Neural cell (in vitro differentiated cells): ENCODE data around the gene RHBDF2. TPM values are rescaled to one million over a fixed set of nuclear protein-coding genes. Genes with fewer than 3 reads are reported as not detected.
"Not testable (repeated sequence)": the region's sequence is repeated elsewhere in the genome, so short reads cannot be mapped to it uniquely, and the experiment has no call there.

Experiments used
- H2AFZ ChIP-seq: fragments of 200-600, 300-800 bp; sonication (generic), shearing (Covaris generic); 2 replicates; pipeline ENCODE4 v1.6.0; 2014; ENCODE audit warnings: low read depth, mild to moderate bottlenecking, antibody characterized with exemption, low read length, moderate library complexity
- H3F3A ChIP-seq: fragments of 200-600 bp; shearing (Covaris generic); 2 replicates; pipeline ENCODE4 v1.6.1; 2016; ENCODE audit warnings: mild to moderate bottlenecking, moderate library complexity, mixed read lengths, antibody characterized with exemption, low read length; ENCODE audit not compliant: insufficient read depth, poor library complexity, severe bottlenecking
- H3K27ac ChIP-seq: fragments of 200-600, 300-800 bp; sonication (generic), shearing (Covaris generic); 2 replicates; pipeline ENCODE4 v1.5.1; 2014; ENCODE audit warnings: mild to moderate bottlenecking, low read length, moderate library complexity
- H3K27me3 ChIP-seq: fragments of 300-800, 200-600 bp; sonication (generic), shearing (Covaris generic); 2 replicates; pipeline ENCODE4 v1.6.0; 2014; ENCODE audit warnings: mild to moderate bottlenecking, low read depth, low read length, moderate library complexity; ENCODE audit not compliant: insufficient read depth
- H3K36me3 ChIP-seq: fragments of 300-800, 200-600 bp; sonication (generic), shearing (Covaris generic); 2 replicates; pipeline ENCODE4 v1.5.1; 2014; ENCODE audit warnings: mild to moderate bottlenecking, antibody characterized with exemption, low read length, moderate library complexity; ENCODE audit not compliant: insufficient read depth
- H3K4me2 ChIP-seq: fragments of 300-800, 200-600 bp; sonication (generic), shearing (Covaris generic); 2 replicates; pipeline ENCODE4 v1.6.0; 2014; ENCODE audit warnings: mild to moderate bottlenecking, low read length
- H3K4me3 ChIP-seq: fragments of 300-800, 200-600 bp; sonication (generic), shearing (Covaris generic); 2 replicates; pipeline ENCODE4 v1.5.1; 2014; ENCODE audit warnings: mild to moderate bottlenecking, low read length, moderate library complexity
- H3K79me2 ChIP-seq: fragments of 200-600 bp; shearing (Covaris generic); replicated peaks from 2 replicates; pipeline ENCODE4 v1.6.0; 2014; ENCODE audit warnings: mild to moderate bottlenecking, low read length, moderate library complexity; ENCODE audit not compliant: insufficient read depth
- H3K9ac ChIP-seq: fragments of 300-800, 200-600 bp; sonication (generic), shearing (Covaris generic); 2 replicates; pipeline ENCODE4 v1.6.1; 2016; ENCODE audit warnings: mild to moderate bottlenecking, low read length, mixed read lengths
- H3K9me2 ChIP-seq: fragments of 200-600 bp; shearing (Covaris generic); 2 replicates; pipeline ENCODE4 v1.6.1; 2016; ENCODE audit warnings: mild to moderate bottlenecking, low read length, mixed read lengths; ENCODE audit not compliant: insufficient read depth
- H3K9me3 ChIP-seq: fragments of 200-600, 300-800 bp; sonication (generic), shearing (Covaris generic); 2 replicates; pipeline ENCODE4 v1.6.1; 2016; ENCODE audit warnings: mild to moderate bottlenecking, mixed run types, low read length, moderate library complexity, mixed read lengths
- H4K20me1 ChIP-seq: fragments of 200-600 bp; shearing (Covaris generic); 2 replicates; pipeline ENCODE4 v1.6.1; 2016; ENCODE audit warnings: mild to moderate bottlenecking, mixed run types; ENCODE audit not compliant: insufficient read depth
- EP300 ChIP-seq: fragments of 450-650 bp; conservative IDR thresholded peaks from 2 replicates; pipeline ENCODE4 v1.6.1; 2014; ENCODE audit warnings: antibody characterized with exemption, mild to moderate bottlenecking, moderate library complexity; ENCODE audit not compliant: poor library complexity, severe bottlenecking
- EZH2 ChIP-seq: fragments of 200-600, 300-800 bp; shearing (Covaris generic), sonication (generic); IDR thresholded peaks from 2 replicates; pipeline ENCODE4 v1.6.1; 2014; ENCODE audit warnings: antibody characterized with exemption, low read length, borderline replicate concordance, mild to moderate bottlenecking; ENCODE audit not compliant: insufficient read depth, poor library complexity, severe bottlenecking
- MXI1 ChIP-seq: fragments of 450-650 bp; conservative IDR thresholded peaks from 2 replicates; pipeline ENCODE4 v1.6.1; 2014; ENCODE audit warnings: antibody characterized with exemption, mild to moderate bottlenecking; ENCODE audit not compliant: poor library complexity, severe bottlenecking
- POLR2AphosphoS5 ChIP-seq: IDR thresholded peaks from 2 replicates; pipeline ENCODE4 v1.6.1; 2012
- RAD21 ChIP-seq: fragments of 450-650 bp; conservative IDR thresholded peaks from 2 replicates; pipeline ENCODE4 v1.6.1; 2014; ENCODE audit warnings: antibody characterized with exemption, mild to moderate bottlenecking, moderate library complexity
- SMC3 ChIP-seq: fragments of 450-650 bp; conservative IDR thresholded peaks from 2 replicates; pipeline ENCODE4 v1.6.1; 2014; ENCODE audit warnings: antibody characterized with exemption, mild to moderate bottlenecking, moderate library complexity; ENCODE audit not compliant: poor library complexity
- TAF1 ChIP-seq: IDR thresholded peaks from 2 replicates; pipeline ENCODE4 v1.6.1; 2012; ENCODE audit warnings: low read depth
- polyA plus RNA-seq: library from polyadenylated mRNA; depleted of rRNA; stranded (reverse); fragments of >200 nt; gene quantifications from 2 replicates; pipeline ENCODE4 v1.2.3, GENCODE V29; 2014
- TF ChIP-seq, protein P1 (sequence below): IDR thresholded peaks from 2 replicates; pipeline ENCODE4 v1.6.1; 2012; ENCODE audit warnings: borderline replicate concordance
- TF ChIP-seq, protein P2 (sequence below): fragments of 450-650 bp; IDR thresholded peaks from 2 replicates; pipeline ENCODE4 v1.5.1; 2014; ENCODE audit warnings: antibody characterized with exemption, mild to moderate bottlenecking, moderate library complexity; ENCODE audit not compliant: poor library complexity, severe bottlenecking

Gene RHBDF2
- polyA plus RNA-seq, 1 donor from 2014 or later: not detected

DNA sequence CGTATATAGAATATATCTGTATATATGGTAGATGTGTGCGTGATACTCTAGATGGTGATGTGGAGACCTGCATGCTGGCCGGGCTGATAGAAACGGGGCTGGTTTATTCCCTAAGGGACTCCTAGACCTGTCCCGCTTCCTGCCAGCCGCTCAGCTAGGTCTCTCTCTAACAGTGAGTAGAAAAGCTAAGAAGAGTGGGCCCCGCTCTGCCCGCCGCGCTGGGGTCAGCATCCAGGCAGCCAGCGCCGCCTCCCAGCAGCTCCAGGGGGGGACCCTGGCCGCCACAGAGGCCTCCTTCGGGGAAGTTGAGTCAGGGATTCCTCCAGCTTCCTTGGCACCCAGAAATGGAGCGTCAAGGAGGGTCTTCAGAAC, 26.9 kb upstream of the RHBDF2 start:
- no peaks in the 10 kb centered on the region for H3F3A ChIP-seq
- H3K9me2 ChIP-seq: no peaks in the 10 kb centered on the region
- no peaks in the 10 kb centered on the region for H3K79me2 ChIP-seq
- H2AFZ ChIP-seq: no peak overlapping the region
- H4K20me1 ChIP-seq: no peaks in the 10 kb centered on the region
- H3K4me3 ChIP-seq: no peak overlapping the region
- H3K27ac ChIP-seq: no peak overlapping the region
- H3K36me3 ChIP-seq: no peaks in the 10 kb centered on the region
- H3K9me3 ChIP-seq: no peaks in the 10 kb centered on the region
- TF ChIP-seq POLR2AphosphoS5 (no peak), SMC3 (no peak), TAF1 (no peak), EZH2 (no peak), RAD21 (no peak), MXI1 (no peak)
- TF ChIP-seq, protein P1, sequence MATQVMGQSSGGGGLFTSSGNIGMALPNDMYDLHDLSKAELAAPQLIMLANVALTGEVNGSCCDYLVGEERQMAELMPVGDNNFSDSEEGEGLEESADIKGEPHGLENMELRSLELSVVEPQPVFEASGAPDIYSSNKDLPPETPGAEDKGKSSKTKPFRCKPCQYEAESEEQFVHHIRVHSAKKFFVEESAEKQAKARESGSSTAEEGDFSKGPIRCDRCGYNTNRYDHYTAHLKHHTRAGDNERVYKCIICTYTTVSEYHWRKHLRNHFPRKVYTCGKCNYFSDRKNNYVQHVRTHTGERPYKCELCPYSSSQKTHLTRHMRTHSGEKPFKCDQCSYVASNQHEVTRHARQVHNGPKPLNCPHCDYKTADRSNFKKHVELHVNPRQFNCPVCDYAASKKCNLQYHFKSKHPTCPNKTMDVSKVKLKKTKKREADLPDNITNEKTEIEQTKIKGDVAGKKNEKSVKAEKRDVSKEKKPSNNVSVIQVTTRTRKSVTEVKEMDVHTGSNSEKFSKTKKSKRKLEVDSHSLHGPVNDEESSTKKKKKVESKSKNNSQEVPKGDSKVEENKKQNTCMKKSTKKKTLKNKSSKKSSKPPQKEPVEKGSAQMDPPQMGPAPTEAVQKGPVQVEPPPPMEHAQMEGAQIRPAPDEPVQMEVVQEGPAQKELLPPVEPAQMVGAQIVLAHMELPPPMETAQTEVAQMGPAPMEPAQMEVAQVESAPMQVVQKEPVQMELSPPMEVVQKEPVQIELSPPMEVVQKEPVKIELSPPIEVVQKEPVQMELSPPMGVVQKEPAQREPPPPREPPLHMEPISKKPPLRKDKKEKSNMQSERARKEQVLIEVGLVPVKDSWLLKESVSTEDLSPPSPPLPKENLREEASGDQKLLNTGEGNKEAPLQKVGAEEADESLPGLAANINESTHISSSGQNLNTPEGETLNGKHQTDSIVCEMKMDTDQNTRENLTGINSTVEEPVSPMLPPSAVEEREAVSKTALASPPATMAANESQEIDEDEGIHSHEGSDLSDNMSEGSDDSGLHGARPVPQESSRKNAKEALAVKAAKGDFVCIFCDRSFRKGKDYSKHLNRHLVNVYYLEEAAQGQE: no peak
- TF ChIP-seq, protein P2, sequence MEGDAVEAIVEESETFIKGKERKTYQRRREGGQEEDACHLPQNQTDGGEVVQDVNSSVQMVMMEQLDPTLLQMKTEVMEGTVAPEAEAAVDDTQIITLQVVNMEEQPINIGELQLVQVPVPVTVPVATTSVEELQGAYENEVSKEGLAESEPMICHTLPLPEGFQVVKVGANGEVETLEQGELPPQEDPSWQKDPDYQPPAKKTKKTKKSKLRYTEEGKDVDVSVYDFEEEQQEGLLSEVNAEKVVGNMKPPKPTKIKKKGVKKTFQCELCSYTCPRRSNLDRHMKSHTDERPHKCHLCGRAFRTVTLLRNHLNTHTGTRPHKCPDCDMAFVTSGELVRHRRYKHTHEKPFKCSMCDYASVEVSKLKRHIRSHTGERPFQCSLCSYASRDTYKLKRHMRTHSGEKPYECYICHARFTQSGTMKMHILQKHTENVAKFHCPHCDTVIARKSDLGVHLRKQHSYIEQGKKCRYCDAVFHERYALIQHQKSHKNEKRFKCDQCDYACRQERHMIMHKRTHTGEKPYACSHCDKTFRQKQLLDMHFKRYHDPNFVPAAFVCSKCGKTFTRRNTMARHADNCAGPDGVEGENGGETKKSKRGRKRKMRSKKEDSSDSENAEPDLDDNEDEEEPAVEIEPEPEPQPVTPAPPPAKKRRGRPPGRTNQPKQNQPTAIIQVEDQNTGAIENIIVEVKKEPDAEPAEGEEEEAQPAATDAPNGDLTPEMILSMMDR: no peak
- no peak overlapping the region for H3K4me2 ChIP-seq
- H3K27me3 ChIP-seq: no peaks in the 10 kb centered on the region
- H3K9ac ChIP-seq: no peak overlapping the region

DNA sequence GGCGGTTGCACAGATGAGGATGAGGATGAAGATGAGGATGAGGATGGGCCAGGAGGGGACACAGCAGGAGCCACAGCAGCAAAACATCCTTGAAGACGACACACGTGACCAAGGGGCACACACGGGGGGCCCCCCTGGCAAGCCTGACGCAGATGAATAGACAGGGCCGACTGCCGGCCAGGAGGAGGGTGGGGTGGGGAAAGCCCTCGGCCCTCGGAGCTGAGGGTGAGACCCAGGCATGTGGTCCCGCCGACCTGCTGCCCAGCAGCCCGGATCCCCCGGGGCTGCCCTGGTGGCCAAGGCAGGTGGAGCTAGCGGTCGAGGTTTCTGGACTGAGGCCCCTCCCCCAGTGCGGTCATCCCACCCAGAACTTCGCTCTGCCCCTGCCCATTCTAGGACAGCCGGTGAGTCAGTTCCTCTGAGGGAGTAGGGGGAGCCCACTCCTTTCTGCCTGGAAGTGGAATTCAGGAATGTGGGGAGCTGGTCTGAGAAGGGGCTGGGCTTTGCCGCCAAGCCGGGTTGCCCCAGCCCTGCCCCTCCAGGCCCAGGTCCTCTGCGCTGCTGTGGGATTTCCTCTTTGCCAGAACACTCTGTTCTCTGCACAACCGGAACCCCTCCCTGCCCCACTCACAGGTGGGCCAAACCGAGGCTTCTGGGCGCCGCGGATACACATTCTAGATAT, 26.3 kb upstream of the RHBDF2 start:
- Histone ChIP-seq H3K4me2 (no peak overlapping the region), H3K27me3 (no peaks in the 10 kb centered on the region), H3K9ac (no peak overlapping the region), H3K36me3 (no peaks in the 10 kb centered on the region), H2AFZ (no peak overlapping the region), H3K4me3 (no peak overlapping the region), H3K9me2 (no peaks in the 10 kb centered on the region), H3K27ac (no peak overlapping the region), H3K79me2 (no peaks in the 10 kb centered on the region), H4K20me1 (no peaks in the 10 kb centered on the region), H3F3A (no peaks in the 10 kb centered on the region), H3K9me3 (no peaks in the 10 kb centered on the region)
- TF ChIP-seq SMC3: no peak
- TF ChIP-seq POLR2AphosphoS5: no peak
- no peak for TF ChIP-seq MXI1
- TF ChIP-seq, protein P2: no peak
- no peak for TF ChIP-seq EP300
- TF ChIP-seq, protein P1: no peak
- no peak for TF ChIP-seq EZH2
- TF ChIP-seq RAD21: no peak
- TF ChIP-seq TAF1: no peak

DNA sequence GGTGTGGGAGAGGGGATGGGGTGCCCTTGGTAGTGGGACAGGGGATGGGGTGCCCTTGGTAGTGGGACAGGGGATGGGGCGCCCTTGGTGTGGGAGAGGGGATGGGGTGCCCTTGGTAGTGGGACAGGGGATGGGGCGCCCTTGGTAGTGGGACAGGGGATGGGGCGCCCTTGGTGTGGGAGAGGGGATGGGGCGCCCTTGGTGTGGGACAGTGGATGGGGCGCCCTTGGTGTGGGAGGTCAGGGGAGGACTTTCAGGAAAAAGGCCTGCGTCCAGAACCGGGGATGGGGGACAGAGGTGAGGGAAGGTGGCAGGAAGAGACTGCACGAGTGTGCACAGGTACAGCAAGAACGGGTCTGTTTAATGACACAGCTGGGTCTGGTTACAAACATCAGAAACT, 25.8 kb upstream of the RHBDF2 start:
- not testable (repeated sequence) for H2AFZ ChIP-seq, H3K4me3 ChIP-seq, H3K27me3 ChIP-seq, H4K20me1 ChIP-seq, H3K4me2 ChIP-seq, H3K9me3 ChIP-seq, H3K79me2 ChIP-seq, H3K36me3 ChIP-seq, H3K9ac ChIP-seq, H3F3A ChIP-seq, H3K27ac ChIP-seq, H3K9me2 ChIP-seq
